ENCODE data around the gene ZNF189.

The ZNF189 gene

DNA sequence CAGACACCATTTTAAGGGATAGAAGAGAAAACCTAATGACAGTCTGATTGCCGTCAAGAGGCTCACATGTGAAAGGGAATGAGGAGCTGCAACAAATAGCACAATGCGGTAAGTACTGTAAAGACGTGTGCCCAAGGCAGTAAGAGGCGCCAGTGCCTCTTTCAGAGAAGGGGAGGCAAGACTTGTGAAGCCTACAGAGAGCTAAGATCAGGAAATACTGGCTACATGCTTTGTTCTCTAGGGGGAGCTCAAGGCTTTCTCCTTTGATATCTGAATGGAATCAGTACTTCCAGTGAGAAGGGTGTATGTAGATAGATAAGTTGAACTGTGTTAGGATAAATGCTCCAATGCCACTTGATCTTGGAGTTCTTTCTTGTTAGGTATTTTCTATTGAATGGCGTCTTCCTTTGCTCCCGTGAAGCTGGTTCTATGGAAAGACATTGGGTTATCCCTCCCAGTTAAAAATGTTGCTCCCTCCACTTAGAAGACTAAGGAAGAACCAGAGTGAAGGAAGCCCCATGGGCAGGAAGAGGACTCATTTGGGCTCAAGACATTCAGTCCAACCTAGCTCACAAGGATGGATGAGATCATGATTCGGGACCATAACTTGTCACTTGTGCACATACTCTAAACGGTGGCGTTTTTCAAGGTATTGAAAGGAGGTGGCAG is 60.4 kb downstream of the ZNF189 start:
- Mint-ChIP-seq H3K4me3 (no peak overlapping the region), H3K27me3 (peaks cover 8% of the 10 kb centered on the region), H3K36me3 (no peaks in the 10 kb centered on the region), H3K9me3 (no peaks in the 10 kb centered on the region), H3K27ac (no peak overlapping the region), H3K4me1 (no peaks in the 10 kb centered on the region)
- DNase-seq: peak; percentile 29
- CTCF ChIA-PET: interaction anchor here (0.6 to 2.1 kb wide), 21 partner anchors 9 to 142 kb away, joined by 3 to 33 read pairs (median 3); partner anchors contain the start of gene RNF20

Data from activated naive CD4-positive, alpha-beta T cell treated with anti-CD3 and anti-CD28 coated beads, Interleukin-2, amount 10 ng/mL, durations not matched to agents 7 days and 5 days (primary cell).